GM21737 (cell line): ENCODE measurements around the gene MLLT1.
"Not testable (repeated sequence)": the region's sequence is repeated elsewhere in the genome, so short reads cannot be mapped to it uniquely, and the experiment has no call there.

Experiments
- ATAC-seq: cut with Tn5 transposase; IDR thresholded peaks from one replicate; pipeline ENCODE4 v1.9.1; 2021; ENCODE audit warnings: mild to moderate bottlenecking, moderate library complexity; ENCODE audit not compliant: unreplicated experiment

Gene MLLT1

DNA sequence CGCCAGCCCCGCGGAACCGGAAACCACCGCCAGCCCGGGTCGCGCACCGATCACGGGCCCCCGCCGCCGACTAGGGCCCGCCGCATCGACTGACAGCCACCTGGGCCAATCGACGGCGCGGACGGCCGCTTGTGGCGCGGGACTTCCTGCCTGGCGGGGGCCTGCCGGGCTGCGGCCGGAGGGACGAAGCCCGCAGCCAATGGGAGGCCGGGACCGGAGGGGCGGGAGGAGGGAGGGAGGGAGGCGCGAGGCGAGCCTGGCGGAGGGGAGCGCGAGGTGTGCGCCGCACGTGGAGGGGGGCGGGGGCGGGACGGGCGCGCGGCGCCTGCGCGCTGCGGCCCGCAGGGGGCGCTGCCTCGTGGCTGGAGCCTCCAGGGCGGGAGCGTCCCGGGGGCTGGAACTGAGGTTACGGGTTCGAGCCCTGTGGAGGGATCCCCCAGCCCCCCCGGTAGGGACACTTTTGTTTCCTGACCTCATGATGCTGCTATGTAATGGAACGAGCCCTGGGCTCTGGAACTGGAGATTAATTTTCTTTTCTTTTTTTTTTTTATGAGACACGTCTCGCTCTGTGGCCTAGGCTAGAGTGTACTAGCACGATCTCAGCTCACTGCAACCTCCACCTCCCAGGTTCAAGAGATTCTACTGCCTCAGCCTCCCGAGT, at the start of gene MLLT1:
Gene MLLT1 (minus strand): TSS at position 45 of the 661 bp plus-strand sequence. CDS start 191 bp downstream, outside the sequence.
- ATAC-seq: peak; percentile 95

GRCh38 chr19:6326815-6327214, 47.0 kb upstream of the MLLT1 start:
- no peak for ATAC-seq

DNA sequence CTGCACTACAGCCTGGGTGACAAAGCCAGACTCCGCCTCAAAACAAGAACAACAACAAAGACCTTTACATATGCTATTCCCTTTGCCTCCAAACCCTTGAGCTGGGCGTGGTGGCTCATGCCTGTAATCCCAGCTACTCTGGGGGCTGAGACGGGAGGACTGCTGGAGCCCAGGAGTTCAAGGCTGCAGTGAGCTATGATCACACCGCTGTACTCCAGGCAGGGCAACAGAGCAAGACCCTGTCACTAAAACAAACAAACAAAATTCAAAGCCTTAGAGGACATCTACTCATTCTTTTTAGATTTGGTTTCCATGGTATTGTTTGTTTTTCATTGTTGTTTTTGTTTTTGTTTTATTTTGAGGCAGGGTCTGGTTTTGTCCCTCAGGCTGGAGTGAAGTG, 45.8 kb upstream of the MLLT1 start:
- ATAC-seq: no peak

GRCh38 chr19:6324757-6325156, 45.0 kb upstream of the MLLT1 start:
- no peak for ATAC-seq

GRCh38 chr19:6322284-6322683, 42.5 kb upstream of the MLLT1 start:
- no peak for ATAC-seq

- no peak for ATAC-seq
These were observed 39.6 kb upstream of the MLLT1 start for GRCh38 chr19:6319376-6319775.

DNA sequence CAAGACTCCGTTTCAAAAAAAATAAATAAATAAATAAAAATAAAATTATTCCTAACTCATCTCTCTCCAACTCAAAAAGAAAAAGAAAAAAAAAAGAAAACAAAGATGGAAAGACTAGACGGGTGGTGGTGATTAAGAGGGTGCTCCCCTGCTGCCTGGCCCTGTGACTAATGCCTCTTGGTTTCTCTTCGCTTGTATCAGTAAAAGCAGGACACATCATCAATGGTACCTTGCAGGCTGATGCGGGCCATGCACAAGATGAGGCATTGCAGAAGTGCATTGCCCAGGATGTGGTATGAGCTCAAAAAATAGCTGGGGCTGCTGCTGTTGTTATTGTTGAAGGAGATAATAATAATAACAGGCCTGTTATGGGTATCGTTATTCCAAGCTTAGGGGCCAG, 39.0 kb upstream of the MLLT1 start:
- no peak for ATAC-seq

- ATAC-seq: not testable (repeated sequence)
These were observed 35.9 kb upstream of the MLLT1 start for GRCh38 chr19:6315646-6316045.

DNA sequence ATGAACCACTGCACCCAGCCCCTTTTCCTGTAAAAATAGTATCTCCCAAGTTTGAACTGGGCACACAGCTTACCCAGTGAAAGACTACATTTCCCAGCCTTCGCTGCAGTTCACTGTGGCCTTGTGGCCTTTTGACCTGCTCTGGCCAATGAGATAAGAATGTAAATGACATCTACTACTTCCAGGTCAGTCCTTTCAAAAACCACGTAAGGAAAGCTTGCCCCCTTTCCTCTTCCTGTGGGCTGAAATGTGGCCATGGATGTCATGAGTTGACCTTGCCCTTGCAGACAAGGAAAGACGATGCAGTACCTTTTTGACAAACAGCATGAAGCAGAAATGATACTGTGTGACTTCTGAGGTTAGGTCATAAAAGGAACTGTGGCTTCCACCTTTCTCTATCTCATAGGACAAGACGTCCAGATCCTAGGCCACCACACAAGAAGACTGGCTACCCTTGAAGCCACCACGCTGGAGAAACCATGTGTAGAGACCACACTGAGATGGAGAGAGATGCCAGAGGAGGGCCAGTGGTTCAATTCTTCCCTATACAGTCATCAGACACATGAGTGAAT, 33.7 kb upstream of the MLLT1 start:
- no peak for ATAC-seq

DNA sequence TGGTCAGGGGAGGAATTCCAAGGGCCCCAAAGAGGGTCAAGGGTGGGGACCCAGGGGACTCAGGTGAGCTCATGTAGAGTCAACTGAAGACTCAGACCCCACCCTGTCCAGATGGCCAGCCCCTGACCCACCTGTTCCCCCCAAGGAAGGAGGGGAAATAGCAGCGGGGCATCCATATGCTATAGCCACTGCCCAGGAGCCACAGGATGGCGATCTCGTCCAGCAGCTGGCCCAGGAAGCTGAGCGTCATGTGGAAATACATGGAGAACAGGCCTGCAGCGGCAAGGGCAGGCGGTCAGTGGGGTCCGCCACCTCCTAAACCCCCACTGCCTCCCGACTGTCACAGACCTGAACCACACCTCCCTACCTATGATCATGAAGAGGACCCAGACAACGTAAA, 32.2 kb upstream of the MLLT1 start:
- no peak for ATAC-seq

GRCh38 chr19:6298413-6298812, 18.6 kb upstream of the MLLT1 start:
- no peak for ATAC-seq

GRCh38 chr19:6297202-6297601, 17.4 kb upstream of the MLLT1 start:
- ATAC-seq: no peak

- ATAC-seq: no peak
These were observed 12.2 kb upstream of the MLLT1 start for GRCh38 chr19:6292006-6292405.

- no peak for ATAC-seq
These were observed 9.0 kb upstream of the MLLT1 start for GRCh38 chr19:6288737-6289136.

DNA sequence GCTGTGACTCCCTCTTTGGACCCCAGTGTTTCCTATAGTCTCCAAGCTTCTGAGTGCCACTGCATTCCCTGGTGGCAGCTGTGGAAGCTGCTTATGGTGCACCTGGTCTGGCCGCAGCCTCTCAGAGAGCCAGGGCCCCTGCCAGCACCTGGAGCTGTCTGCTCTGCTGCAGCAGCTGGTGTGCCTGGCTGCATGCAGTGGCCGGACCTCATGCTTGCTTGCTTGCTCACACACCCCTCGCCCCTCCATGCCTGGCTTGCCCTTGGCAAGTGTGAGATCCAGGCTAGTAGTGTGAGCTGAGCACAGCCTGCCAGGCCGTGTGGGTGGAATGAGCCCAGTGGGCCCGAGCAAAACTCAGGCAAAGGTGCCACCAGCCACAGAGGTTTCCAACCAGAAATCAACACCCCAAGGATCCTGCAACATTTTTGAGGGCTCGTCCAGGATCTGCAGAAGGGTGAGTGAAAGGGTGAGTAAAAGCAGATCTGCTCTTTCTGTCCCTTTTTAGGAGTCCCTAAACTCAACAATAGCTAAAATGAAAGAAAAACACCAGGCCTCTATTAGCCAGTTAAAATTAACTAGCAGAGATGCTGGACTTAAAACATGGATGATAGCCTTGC, 7.6 kb upstream of the MLLT1 start:
- ATAC-seq: no peak

- ATAC-seq: no peak
These were observed 6.9 kb upstream of the MLLT1 start for GRCh38 chr19:6286676-6287075.

- ATAC-seq: not testable (repeated sequence)
These were observed 2.6 kb upstream of the MLLT1 start for GRCh38 chr19:6282393-6282792.

DNA sequence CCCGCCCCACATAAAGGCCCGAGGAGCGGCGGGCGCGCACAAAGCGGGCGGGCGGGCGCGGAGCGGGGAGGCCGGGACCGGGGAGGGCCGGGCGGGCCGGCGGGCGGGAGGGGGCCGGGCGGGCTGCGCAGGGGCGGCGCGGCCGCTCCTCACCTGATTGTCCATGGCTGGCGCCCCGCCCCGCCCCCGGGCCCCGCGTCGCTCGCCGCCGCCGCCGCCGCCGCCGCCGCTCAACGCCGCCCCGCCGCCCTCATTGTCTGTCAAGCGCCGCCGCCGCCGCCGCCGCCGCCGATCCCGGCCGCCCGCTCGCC, 200 bp downstream of the MLLT1 start:
- ATAC-seq: peak; percentile 30

DNA sequence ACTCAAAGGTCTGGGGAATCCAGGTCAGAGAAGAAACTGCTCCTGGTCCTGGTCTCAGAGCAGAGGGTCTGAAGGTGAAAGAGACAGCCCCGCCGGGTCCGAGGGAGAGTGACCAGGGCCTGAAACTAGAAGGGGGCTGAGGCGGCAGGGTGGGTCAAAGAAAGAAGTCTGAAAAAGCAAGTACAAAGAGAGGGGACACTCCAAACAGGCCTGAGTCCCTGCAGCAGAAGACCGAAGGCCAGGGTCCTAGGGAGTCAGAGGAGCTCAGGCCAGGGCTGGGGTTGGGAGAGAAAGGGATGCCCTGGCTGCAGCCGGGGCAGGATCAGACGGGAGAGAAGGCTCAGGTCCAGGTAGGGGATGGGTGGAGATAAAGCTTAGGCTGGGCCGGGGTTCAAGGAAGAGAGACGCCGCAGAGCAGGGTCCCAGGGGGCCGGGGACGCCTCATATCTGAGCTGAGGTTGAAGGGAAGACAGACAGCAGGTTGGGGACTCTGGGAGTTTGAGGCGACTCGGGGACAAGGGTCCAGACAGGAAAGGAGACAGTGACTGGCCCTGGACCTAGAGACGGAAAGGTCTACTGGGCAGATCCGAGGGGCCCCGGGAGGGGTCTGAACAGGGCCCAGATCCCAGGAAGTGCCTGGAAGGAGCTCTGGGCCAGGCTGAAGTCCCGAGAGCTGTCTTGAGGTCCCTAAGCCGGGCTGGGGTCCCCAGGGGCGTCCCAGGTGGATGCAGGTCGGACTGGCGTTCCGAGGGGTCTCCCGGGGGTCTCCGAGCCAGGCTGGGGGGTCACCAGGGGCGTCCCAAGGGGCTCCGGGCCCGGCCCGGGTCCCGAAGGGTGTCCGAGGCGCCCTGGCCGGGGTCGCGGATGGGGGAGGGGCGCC, 795 bp downstream of the MLLT1 start:
- no peak for ATAC-seq

- ATAC-seq: no peak
These were observed 1.7 kb downstream of the MLLT1 start for GRCh38 chr19:6278051-6278450.

GRCh38 chr19:6276447-6276846, 3.3 kb downstream of the MLLT1 start:
- no peak for ATAC-seq
